Dendritic cell treated with granulocyte-macrophage colony-stimulating factor and Interleukin-4, amounts not matched to agents 40 ng/mL and 50 ng/mL, for 4 days (primary cell): ENCODE results near the gene CAV1.

Experiments used
- H3K27ac Mint-ChIP-seq: one replicate; pipeline ENCODE4 v1.8.0; 2022; ENCODE audit warnings: mild to moderate bottlenecking, mixed read lengths
- H3K27me3 Mint-ChIP-seq: one replicate; pipeline ENCODE4 v1.8.0; 2022; ENCODE audit warnings: mild to moderate bottlenecking, mixed read lengths
- H3K36me3 Mint-ChIP-seq: one replicate; pipeline ENCODE4 v1.8.0; 2022; ENCODE audit warnings: low read depth, mixed read lengths
- H3K4me1 Mint-ChIP-seq: one replicate; pipeline ENCODE4 v1.8.0; 2022; ENCODE audit warnings: low read depth, mixed read lengths
- H3K4me3 Mint-ChIP-seq: one replicate; pipeline ENCODE4 v1.8.0; 2022; ENCODE audit warnings: mild to moderate bottlenecking, moderate library complexity, mixed read lengths
- H3K9me3 Mint-ChIP-seq: one replicate; pipeline ENCODE4 v1.8.0; 2022; ENCODE audit warnings: mixed read lengths
- intact Hi-C: fragments of 100-400 bp; cut with micrococcal nuclease; formaldehyde crosslinking; loops from one replicate; pipeline ENCODE4 v1.15.0; 2022

CAV1 gene

DNA sequence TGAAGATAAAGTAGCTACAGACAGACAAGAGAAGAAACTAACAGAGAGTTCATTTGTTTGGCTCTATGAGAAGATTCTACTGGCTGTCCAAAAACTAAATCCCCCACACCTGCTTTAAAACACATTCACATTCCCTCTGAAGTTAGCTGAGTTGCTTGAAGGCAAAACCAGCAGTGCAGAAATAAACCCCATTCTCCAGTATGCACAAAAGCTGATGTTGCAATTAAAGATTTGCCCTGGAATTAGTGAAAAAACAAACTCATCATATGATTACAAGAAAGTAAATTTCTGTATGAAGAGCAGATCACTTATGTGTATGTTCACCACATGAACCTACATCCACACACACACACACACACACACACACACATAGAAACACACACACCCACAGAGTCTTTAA is 9.3 kb upstream of the CAV1 start:
- Mint-ChIP-seq H3K4me1 (peaks cover 5% of the 10 kb centered on the region), H3K36me3 (no peaks in the 10 kb centered on the region), H3K27ac (no peak overlapping the region), H3K4me3 (no peak overlapping the region), H3K9me3 (no peaks in the 10 kb centered on the region), H3K27me3 (peaks cover 22% of the 10 kb centered on the region)
- intact Hi-C loops = no loop called here

GRCh38 chr7:116516324-116516723 is 8.5 kb upstream of the CAV1 start:
- no peak overlapping the region for H3K27ac Mint-ChIP-seq
- H3K4me1 Mint-ChIP-seq = peaks cover 5% of the 10 kb centered on the region
- no peak overlapping the region for H3K4me3 Mint-ChIP-seq
- no peaks in the 10 kb centered on the region for H3K9me3 Mint-ChIP-seq
- H3K36me3 Mint-ChIP-seq = no peaks in the 10 kb centered on the region
- H3K27me3 Mint-ChIP-seq = peaks cover 22% of the 10 kb centered on the region
- intact Hi-C loops = no loop called here

DNA sequence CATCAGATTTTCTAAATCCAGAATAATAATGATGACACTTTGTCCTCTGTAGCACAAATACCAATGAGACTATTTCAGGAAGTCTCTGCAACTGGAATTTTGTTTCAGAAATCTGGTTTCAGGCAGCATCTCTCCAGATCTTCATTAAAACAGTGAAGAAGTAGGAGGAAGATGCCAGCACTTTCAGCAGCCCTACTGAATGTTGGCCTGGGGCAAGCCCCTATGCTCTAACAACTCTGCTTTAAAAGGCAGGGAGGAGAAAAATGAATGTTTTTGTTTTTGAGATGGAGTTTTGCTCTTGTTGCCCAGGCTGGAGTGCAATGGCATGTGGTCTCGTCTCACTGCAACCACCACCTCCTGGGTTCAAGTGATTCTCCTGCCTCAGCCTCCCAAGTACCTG is 7.2 kb upstream of the CAV1 start:
- no peaks in the 10 kb centered on the region for H3K36me3 Mint-ChIP-seq
- H3K4me3 Mint-ChIP-seq = no peak overlapping the region
- H3K4me1 Mint-ChIP-seq = no peaks in the 10 kb centered on the region
- H3K27me3 Mint-ChIP-seq = peaks cover 31% of the 10 kb centered on the region
- H3K9me3 Mint-ChIP-seq = no peaks in the 10 kb centered on the region
- intact Hi-C loops = no loop called here
- H3K27ac Mint-ChIP-seq = no peak overlapping the region

GRCh38 chr7:116518961-116519360 is 5.9 kb upstream of the CAV1 start:
- Mint-ChIP-seq H3K9me3 (no peaks in the 10 kb centered on the region), H3K27ac (no peak overlapping the region), H3K36me3 (no peaks in the 10 kb centered on the region), H3K27me3 (peaks cover 39% of the 10 kb centered on the region), H3K4me3 (no peak overlapping the region), H3K4me1 (no peaks in the 10 kb centered on the region)
- intact Hi-C loops = no loop called here

DNA sequence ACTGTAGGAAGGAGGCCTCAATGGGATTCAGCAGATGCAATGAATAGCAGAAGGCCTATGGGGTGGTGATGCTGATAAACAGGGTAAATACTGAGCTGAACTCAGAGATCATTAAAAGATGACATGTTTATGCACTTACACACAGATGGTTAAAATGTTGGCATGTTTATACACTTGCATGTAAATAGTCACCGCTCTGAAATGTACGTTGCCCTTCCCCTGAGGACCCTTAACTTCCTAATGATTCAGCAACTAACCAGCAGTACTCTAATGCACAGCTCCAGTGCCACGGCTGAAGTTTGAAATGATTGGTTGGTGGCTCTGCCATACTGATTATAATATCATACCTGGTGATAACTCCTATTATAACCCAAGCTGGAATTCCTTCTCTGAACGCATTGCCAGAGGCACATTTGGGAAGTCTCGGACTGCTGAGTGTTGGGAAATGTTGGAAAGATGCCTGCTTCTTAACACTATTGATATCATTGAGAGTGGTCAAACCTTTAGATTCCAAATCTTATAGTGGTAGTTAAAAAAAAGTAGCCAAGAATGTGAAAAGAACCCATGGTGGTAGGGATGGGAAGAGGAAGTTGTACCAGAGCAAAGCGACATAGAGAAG is 3.7 kb upstream of the CAV1 start:
- Mint-ChIP-seq H3K36me3 (no peaks in the 10 kb centered on the region), H3K27ac (no peak overlapping the region), H3K9me3 (no peaks in the 10 kb centered on the region), H3K4me3 (no peak overlapping the region), H3K27me3 (peaks cover 50% of the 10 kb centered on the region), H3K4me1 (peaks cover 16% of the 10 kb centered on the region)
- intact Hi-C loops = loop anchor here (10.0 kb wide), 1 partner anchor 346 kb away; no protein-coding TSS in a partner anchor

GRCh38 chr7:116522247-116522646 is 2.6 kb upstream of the CAV1 start:
- H3K4me1 Mint-ChIP-seq = peaks cover 23% of the 10 kb centered on the region
- intact Hi-C loops = loop anchor here (10.0 kb wide), 1 partner anchor 347 kb away; no protein-coding TSS in a partner anchor
- H3K4me3 Mint-ChIP-seq = no peak overlapping the region
- peaks cover 60% of the 10 kb centered on the region for H3K27me3 Mint-ChIP-seq
- H3K27ac Mint-ChIP-seq = no peak overlapping the region
- no peaks in the 10 kb centered on the region for H3K36me3 Mint-ChIP-seq
- no peaks in the 10 kb centered on the region for H3K9me3 Mint-ChIP-seq

GRCh38 chr7:116524221-116524608 is 621 bp upstream of the CAV1 start:
- Mint-ChIP-seq H3K4me1 (peaks cover 23% of the 10 kb centered on the region), H3K27ac (no peak overlapping the region), H3K27me3 (peaks cover 67% of the 10 kb centered on the region), H3K9me3 (no peaks in the 10 kb centered on the region), H3K4me3 (no peak overlapping the region), H3K36me3 (no peaks in the 10 kb centered on the region)
- intact Hi-C loops = loop anchor here (10.0 kb wide), 1 partner anchor 349 kb away; no protein-coding TSS in a partner anchor

DNA sequence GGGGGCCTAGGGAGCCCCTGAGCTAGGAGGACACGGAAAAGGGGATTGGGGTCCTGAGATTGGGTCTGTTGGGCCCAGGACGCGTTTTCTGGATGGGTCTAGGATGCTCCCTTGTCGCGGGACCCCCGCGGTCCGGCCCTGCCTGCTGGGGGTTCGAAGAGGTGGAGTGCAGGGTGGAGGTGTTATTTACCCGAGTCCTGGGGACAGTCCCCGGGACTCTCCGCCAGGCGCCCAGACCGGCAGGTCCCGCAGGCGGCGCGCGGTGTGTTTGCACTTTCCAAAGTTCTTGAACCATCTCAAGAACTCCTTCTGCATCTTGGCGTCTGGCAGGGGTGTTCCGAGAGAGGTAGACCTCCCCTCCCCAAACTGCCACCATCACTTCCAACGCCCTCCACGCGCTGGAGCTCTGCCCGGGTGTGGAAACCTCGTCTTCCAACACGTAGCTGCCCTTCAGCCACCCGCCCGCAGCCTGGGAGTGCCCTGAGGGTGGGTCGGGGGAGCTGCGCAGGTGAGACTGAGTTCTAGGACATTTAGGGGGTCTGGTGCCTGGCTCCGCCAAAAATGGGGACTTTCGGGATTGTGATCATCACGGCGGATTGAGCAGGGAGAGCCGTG is 569 bp downstream of the CAV1 start:
- no peaks in the 10 kb centered on the region for H3K36me3 Mint-ChIP-seq
- no peak overlapping the region for H3K27ac Mint-ChIP-seq
- peak overlapping the region; percentile 86 for H3K4me3 Mint-ChIP-seq
- H3K9me3 Mint-ChIP-seq = no peaks in the 10 kb centered on the region
- intact Hi-C loops = loop anchor here (10.0 kb wide), 1 partner anchor 351 kb away; no protein-coding TSS in a partner anchor
- peaks cover 26% of the 10 kb centered on the region for H3K4me1 Mint-ChIP-seq
- H3K27me3 Mint-ChIP-seq = peaks cover 57% of the 10 kb centered on the region

GRCh38 chr7:116525913-116526861 is 1.4 kb downstream of the CAV1 start:
- Mint-ChIP-seq H3K36me3 (no peaks in the 10 kb centered on the region), H3K4me3 (peak overlapping the region; percentile 86), H3K9me3 (no peaks in the 10 kb centered on the region), H3K4me1 (peaks cover 31% of the 10 kb centered on the region), H3K27me3 (peaks cover 57% of the 10 kb centered on the region), H3K27ac (no peak overlapping the region)
- intact Hi-C loops = loop anchor here (2.0 to 10.0 kb wide), 2 partner anchors 267 to 351 kb away; no protein-coding TSS in a partner anchor

- Mint-ChIP-seq H3K27me3 (peaks cover 54% of the 10 kb centered on the region), H3K27ac (no peak overlapping the region), H3K9me3 (no peaks in the 10 kb centered on the region), H3K4me1 (peaks cover 31% of the 10 kb centered on the region), H3K36me3 (no peaks in the 10 kb centered on the region), H3K4me3 (peak overlapping the region; percentile 86)
- intact Hi-C loops = loop anchor here (2.0 to 10.0 kb wide), 2 partner anchors 268 to 352 kb away; no protein-coding TSS in a partner anchor
Measured at GRCh38 chr7:116526897-116527296, 2.1 kb downstream of the CAV1 start.

DNA sequence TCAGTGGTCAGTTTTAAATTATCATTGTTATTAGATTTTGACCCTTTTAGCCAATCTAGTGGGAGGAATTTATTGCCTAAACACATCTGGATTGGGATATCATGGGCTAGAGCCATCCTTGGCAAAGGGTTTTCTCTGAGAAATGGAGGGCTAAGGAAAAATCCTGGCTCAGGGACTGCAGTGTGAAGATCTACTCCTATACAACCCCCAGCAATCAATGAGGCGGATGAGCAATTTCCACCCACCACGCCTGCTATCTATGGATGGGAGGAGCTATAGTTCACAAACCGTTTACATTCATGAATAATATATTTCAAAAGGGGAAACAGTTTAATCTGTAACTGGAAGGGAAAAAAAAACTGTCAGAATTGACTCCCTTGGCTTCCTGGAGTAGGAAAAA is 2.7 kb downstream of the CAV1 start:
- intact Hi-C loops = loop anchor here (2.0 to 10.0 kb wide), 2 partner anchors 269 to 353 kb away; no protein-coding TSS in a partner anchor
- Mint-ChIP-seq H3K27ac (no peak overlapping the region), H3K4me3 (no peak overlapping the region), H3K36me3 (no peaks in the 10 kb centered on the region), H3K27me3 (peaks cover 49% of the 10 kb centered on the region), H3K4me1 (peaks cover 31% of the 10 kb centered on the region), H3K9me3 (no peaks in the 10 kb centered on the region)

- intact Hi-C loops = loop anchor here (10.0 kb wide), 1 partner anchor 353 kb away; no protein-coding TSS in a partner anchor
- Mint-ChIP-seq H3K27ac (no peak overlapping the region), H3K9me3 (no peaks in the 10 kb centered on the region), H3K27me3 (peaks cover 44% of the 10 kb centered on the region), H3K4me3 (no peak overlapping the region), H3K4me1 (peaks cover 31% of the 10 kb centered on the region), H3K36me3 (no peaks in the 10 kb centered on the region)
Measured at GRCh38 chr7:116528008-116528789, 3.4 kb downstream of the CAV1 start.

- Mint-ChIP-seq H3K27ac (no peak overlapping the region), H3K4me1 (peaks cover 31% of the 10 kb centered on the region), H3K27me3 (peaks cover 36% of the 10 kb centered on the region), H3K4me3 (no peak overlapping the region), H3K9me3 (no peaks in the 10 kb centered on the region), H3K36me3 (no peaks in the 10 kb centered on the region)
- intact Hi-C loops = loop anchor here (10.0 kb wide), 1 partner anchor 354 kb away; no protein-coding TSS in a partner anchor
Measured at GRCh38 chr7:116529250-116529649, 4.4 kb downstream of the CAV1 start.
